Breast epithelium (tissue), 4 donors: ENCODE data around the gene KBTBD13. TPM values are rescaled to one million over a fixed set of nuclear protein-coding genes. Genes with fewer than 3 reads are reported as not detected.

Experiments
- DNase-seq, 2 donors: peaks; one replicate each; pipeline ENCODE4 v3.0.0-alpha.2; 2019; ENCODE audit warnings: low spot score in 2 of 2
- H3K27ac ChIP-seq, 2 donors: fragments of 200-600 bp; sonication (generic) in 1 of 2; one replicate each; pipeline ENCODE4 v1.5.1; 2016 to 2019; ENCODE audit warnings: mild to moderate bottlenecking in 1 of 2
- H3K27me3 ChIP-seq, 2 donors: fragments of 200-600 bp; sonication (generic) in 1 of 2; one replicate each; pipeline versions ENCODE4 v1.5.1 to v1.6.0; 2017 to 2019; ENCODE audit warnings: control low read depth in 1 of 2, mild to moderate bottlenecking in 1 of 2
- H3K36me3 ChIP-seq: fragments of 200-600 bp; one replicate; pipeline ENCODE4 v1.5.1; 2019
- H3K4me1 ChIP-seq, 2 donors: fragments of 200-600 bp; sonication (generic); one replicate each; pipeline ENCODE4 v1.5.1; 2016 to 2019; ENCODE audit warnings: control low read depth in 1 of 2
- H3K4me3 ChIP-seq, 3 donors: fragments of 200-600 bp; sonication (generic); 1 replicate in 2 of 3; 2 replicates in 1 of 3; pipeline ENCODE4 v1.5.1; 2016 to 2019; ENCODE audit warnings: mild to moderate bottlenecking in 3 of 3, moderate library complexity in 2 of 3
- H3K9me3 ChIP-seq, 2 donors: fragments of 200-600 bp; sonication (generic) in 1 of 2; one replicate each; pipeline ENCODE4 v1.5.1; 2016 to 2019; ENCODE audit warnings: control low read depth in 1 of 2
- CTCF ChIP-seq, 3 donors: fragments of 450-650 bp; IDR thresholded peaks; one replicate each; pipeline ENCODE4 v1.5.1; 2016 to 2017; ENCODE audit warnings: antibody characterized with exemption in 3 of 3, mild to moderate bottlenecking in 3 of 3, moderate library complexity in 3 of 3
- POLR2A ChIP-seq: fragments of 450-650 bp; IDR thresholded peaks from one replicate; pipeline ENCODE4 v1.6.1; 2016; ENCODE audit warnings: antibody characterized with exemption, mild to moderate bottlenecking, moderate library complexity
- POLR2AphosphoS5 ChIP-seq, 3 donors: sonication (generic); formaldehyde crosslinking; IDR thresholded peaks; one replicate each; pipeline ENCODE4 v1.6.1; 2017; ENCODE audit warnings: antibody characterized with exemption in 3 of 3
- intact Hi-C: fragments of 100-400 bp; cut with DNase I; formaldehyde crosslinking; loops from one replicate; pipeline ENCODE4 v1.15.1; 2023; ENCODE audit warnings: low total_unique reads
- total RNA-seq, 3 donors: library from RNA; depleted of rRNA; stranded (reverse); fragments of >200 nt; gene quantifications; one replicate each; pipeline ENCODE4 v1.1.0, GENCODE V29; 2016

The KBTBD13 gene
- total RNA-seq, 3 donors from 2014 or later, result 0.15 to 0.33 TPM; not detected in 1

- no peak for DNase-seq
- TF ChIP-seq POLR2AphosphoS5 (IDR thresholded peaks at IDR 0.05) (no peak), POLR2A (no peak), CTCF (IDR thresholded peaks at IDR 0.05) (no peak)
- Histone ChIP-seq H3K36me3 (no peaks in the 10 kb centered on the region), H3K9me3 (no peaks in the 10 kb centered on the region), H3K27me3 (no peaks in the 10 kb centered on the region), H3K4me3 (no peak overlapping the region), H3K4me1 (no peaks in the 10 kb centered on the region), H3K27ac (no peak overlapping the region)
- intact Hi-C loops, result loop anchor here (10.0 kb wide), 1 partner anchor 60 kb away; no protein-coding TSS in a partner anchor
Measured at GRCh38 chr15:65034719-65035118, 41.8 kb upstream of the KBTBD13 start.

GRCh38 chr15:65037309-65037708 is 39.2 kb upstream of the KBTBD13 start:
- Histone ChIP-seq H3K4me1 (no peaks in the 10 kb centered on the region), H3K36me3 (no peaks in the 10 kb centered on the region), H3K27ac (no peak overlapping the region), H3K9me3 (no peaks in the 10 kb centered on the region), H3K4me3 (no peak overlapping the region), H3K27me3 (no peaks in the 10 kb centered on the region)
- DNase-seq, result no peak
- TF ChIP-seq POLR2A (no peak), POLR2AphosphoS5 (IDR thresholded peaks at IDR 0.05) (no peak), CTCF (IDR thresholded peaks at IDR 0.05) (no peak)
- intact Hi-C loops, result loop anchor here (10.0 kb wide), 1 partner anchor 57 kb away; no protein-coding TSS in a partner anchor

GRCh38 chr15:65038428-65038827 is 38.1 kb upstream of the KBTBD13 start:
- no peak overlapping the region for H3K4me3 ChIP-seq
- H3K4me1 ChIP-seq, result no peaks in the 10 kb centered on the region
- no peaks in the 10 kb centered on the region for H3K36me3 ChIP-seq
- no peaks in the 10 kb centered on the region for H3K27me3 ChIP-seq
- no peak for TF ChIP-seq CTCF (IDR thresholded peaks at IDR 0.05)
- no peak for TF ChIP-seq POLR2AphosphoS5 (IDR thresholded peaks at IDR 0.05)
- no peak for TF ChIP-seq POLR2A
- intact Hi-C loops, result loop anchor here (10.0 kb wide), 1 partner anchor 56 kb away; no protein-coding TSS in a partner anchor
- no peaks in the 10 kb centered on the region for H3K9me3 ChIP-seq
- no peak for DNase-seq
- H3K27ac ChIP-seq, result no peak overlapping the region

- Histone ChIP-seq H3K4me3 (no peak overlapping the region), H3K27ac (no peak overlapping the region), H3K4me1 (no peaks in the 10 kb centered on the region), H3K36me3 (no peaks in the 10 kb centered on the region), H3K9me3 (no peaks in the 10 kb centered on the region), H3K27me3 (no peaks in the 10 kb centered on the region)
- TF ChIP-seq POLR2A, result no peak
- TF ChIP-seq CTCF (IDR thresholded peaks at IDR 0.05), result no peak
- no peak for TF ChIP-seq POLR2AphosphoS5 (IDR thresholded peaks at IDR 0.05)
- intact Hi-C loops, result loop anchor here (10.0 kb wide), 1 partner anchor 56 kb away; no protein-coding TSS in a partner anchor
- no peak for DNase-seq
Measured at GRCh38 chr15:65038836-65039235, 37.7 kb upstream of the KBTBD13 start.

- DNase-seq, result no peak
- TF ChIP-seq POLR2A (no peak), CTCF (IDR thresholded peaks at IDR 0.05) (no peak), POLR2AphosphoS5 (IDR thresholded peaks at IDR 0.05) (no peak)
- Histone ChIP-seq H3K4me3 (no peak overlapping the region), H3K4me1 (no peaks in the 10 kb centered on the region), H3K27ac (no peak overlapping the region), H3K36me3 (no peaks in the 10 kb centered on the region), H3K9me3 (no peaks in the 10 kb centered on the region), H3K27me3 (no peaks in the 10 kb centered on the region)
- intact Hi-C loops, result no loop called here
Measured at GRCh38 chr15:65040461-65040860, 36.1 kb upstream of the KBTBD13 start.
